HTR-8/SVneo (cell line): Measurements from ENCODE around the gene FARP1.

ENCODE experiments used
- DNase-seq: peaks from one replicate; pipeline ENCODE4 v3.0.0; 2011; ENCODE audit warnings: low spot score, mixed read lengths; ENCODE audit not compliant: insufficient read length
- FAIRE-seq: peaks from 2 replicates; lab custom pipeline; 2011; peaks lifted over from hg19 to GRCh38; lab: Jason Lieb, UNC

The FARP1 gene

DNA sequence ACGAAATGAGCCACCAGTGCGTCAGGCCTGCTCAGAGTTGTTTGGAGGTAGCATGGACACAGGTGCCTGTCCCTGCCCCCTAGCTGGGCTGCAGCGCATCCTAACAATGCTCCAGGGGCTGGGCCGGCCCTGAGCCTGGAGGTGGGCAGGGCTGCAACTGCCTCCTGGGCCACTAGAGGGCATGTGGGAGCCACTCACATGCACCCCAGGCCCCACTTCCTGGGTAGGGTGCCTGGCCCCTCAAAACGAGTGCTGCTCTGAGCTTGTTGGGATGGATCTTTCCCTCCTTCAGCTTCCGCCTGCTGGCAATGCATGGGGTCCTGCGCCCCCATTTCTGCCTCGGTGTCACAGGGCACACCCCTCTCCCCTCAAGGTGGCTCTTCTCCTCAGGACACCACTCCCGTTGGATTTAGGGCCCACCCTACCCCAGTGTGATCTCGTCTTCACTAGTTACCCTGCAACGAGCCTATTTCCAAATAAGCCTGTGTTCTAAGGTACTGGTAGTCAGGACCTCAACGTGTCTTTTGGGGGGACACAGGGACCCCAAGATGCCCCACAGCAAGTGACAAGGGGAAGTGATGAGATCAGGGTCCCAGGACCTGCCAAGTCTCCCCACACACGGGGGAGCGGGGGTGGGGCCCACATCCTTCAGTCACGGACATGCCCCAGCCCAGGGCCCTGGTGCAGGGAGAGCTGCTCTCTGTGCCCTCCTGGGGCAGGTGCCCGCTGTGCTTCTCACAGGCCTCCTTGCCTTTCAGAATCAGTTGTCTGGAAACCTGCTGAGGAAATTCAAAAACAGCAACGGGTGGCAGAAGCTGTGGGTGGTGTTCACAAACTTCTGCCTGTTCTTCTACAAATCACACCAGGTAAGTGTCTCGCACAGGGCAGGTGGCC lies 302.7 kb downstream of the FARP1 start:
- FAIRE-seq = no peak
- peak; percentile 55 for DNase-seq

DNA sequence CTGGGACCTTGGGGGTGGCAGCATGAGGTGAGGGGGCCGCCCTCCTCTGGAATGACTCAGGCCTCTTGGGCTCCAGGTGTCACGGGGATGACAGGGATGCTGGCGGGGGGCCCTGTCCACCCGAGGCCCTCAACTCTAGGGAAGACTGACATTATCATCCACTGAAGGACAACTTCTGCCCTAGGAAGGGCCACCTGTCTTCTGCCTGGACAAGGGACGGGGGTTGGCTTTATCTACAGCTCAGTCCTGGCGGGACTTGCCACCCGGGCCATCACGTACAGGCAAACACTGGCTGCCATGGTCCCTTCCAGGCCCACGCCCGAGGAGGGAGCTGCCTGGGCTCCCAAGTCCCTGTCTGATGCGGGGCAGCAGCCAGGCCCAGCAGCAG lies 303.3 kb downstream of the FARP1 start:
- DNase-seq = no peak
- FAIRE-seq = no peak

DNA sequence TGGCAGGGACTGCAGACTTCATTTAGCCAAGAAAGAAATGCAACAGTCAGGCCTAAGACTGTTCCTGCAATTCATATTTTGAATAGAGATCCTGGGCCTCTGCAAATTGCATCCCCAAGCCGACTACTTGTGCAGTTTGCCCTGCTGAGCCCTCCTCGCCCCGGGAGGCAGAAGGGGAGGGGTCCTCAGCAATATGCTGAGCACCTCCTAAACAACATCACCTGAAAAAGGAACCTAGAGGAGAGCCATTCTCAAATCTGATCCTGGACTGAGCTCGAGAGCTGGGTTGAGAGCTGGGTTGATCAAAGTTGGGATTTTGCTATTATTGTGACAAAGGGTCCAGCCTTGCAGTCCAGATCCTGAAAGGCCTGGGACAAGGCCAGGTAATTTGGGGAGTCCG lies 304.2 kb downstream of the FARP1 start:
- DNase-seq (no peak), FAIRE-seq (no peak)

DNA sequence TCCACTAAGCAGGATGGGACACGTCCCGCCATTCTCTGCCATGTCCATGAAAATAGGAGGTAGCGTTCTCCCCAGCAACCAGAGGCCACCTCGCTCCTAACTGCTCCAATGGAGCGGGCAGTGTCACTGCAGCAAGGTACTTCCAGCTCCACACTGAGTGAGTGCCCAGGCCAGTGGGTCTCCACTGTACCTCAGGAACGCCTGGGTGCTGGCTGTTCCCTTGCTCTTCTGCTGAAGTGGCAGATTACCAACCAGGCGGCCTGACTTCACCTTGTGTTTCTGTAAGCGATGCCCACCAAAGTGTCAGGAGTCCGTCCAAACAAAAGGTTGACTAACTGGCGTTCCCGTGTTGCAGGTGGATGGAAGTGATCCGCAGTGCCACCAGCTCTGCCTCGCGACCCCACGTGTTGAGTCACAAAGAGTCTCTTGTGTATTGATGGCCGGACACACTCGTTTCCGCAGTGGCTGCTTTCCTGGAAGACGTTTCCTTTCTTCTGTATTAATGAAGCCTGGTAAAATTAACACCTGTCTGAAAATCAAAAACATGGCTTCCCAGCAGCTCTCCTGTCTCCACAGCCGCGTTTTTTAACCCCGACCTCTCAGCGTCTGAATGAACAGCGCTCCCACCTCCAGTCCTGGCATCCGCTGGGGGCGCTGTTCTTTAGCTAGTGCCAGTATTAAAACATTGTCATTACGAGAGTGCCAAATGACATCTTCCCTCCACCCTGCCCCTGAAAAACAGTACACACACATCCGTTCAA lies 305.2 kb downstream of the FARP1 start:
- no peak for FAIRE-seq

DNA sequence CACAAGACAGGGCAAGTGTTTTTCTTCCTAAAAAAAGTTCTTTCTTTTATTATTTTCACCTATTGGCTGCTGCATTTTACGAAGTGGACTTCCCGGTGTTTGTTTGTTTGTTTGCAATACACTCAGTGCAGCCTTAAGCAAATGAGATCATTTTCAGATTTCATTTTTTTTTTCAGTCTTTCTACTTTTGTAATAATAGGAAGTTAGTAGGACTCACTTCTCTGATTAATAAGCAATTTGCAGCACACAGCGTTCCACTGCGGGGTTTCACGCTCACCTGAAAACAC lies 305.7 kb downstream of the FARP1 start:
- FAIRE-seq (no peak), DNase-seq (no peak)

More for the DNA sequence above, 305.2 kb downstream of the FARP1 start:
- no peak for DNase-seq

DNA sequence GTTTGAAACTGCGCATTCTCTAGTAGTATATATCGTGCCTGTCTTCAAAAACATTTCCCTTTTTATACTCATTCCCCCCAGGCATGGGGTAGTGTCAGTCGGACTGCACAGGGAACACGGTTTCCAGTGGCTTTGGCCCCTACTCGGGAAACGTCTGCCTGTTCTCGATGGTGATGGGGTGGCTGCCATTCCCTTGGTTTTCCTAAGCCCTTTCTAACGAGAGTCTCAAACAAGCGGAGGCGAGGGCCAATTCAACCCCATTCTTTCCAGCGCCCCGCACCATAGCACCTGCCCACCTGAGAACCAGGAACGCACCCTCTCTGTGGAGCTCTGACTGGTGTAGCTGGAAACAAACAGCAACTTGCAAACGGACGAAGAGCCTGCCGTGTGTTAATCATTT lies 306.4 kb downstream of the FARP1 start:
- no peak for DNase-seq
- no peak for FAIRE-seq

DNA sequence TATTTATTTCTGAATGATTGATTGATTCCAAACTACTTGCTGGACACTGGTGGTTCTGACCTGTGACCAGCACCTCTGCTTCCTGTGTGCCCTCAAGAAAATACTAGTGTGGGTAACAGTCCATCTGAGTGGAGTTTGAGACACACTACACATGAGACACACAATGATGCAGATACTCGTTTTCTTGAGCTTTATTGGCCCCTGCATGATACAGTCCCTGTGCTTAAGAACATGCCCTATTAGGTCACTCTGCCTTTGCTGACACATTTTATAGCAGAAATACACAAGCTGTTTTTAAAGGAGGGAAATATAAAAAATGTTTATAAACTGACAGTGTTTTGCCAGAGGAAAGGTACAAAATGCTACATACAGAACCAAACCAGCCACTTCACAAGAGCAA lies 307.1 kb downstream of the FARP1 start:
- DNase-seq (no peak), FAIRE-seq (no peak)

DNA sequence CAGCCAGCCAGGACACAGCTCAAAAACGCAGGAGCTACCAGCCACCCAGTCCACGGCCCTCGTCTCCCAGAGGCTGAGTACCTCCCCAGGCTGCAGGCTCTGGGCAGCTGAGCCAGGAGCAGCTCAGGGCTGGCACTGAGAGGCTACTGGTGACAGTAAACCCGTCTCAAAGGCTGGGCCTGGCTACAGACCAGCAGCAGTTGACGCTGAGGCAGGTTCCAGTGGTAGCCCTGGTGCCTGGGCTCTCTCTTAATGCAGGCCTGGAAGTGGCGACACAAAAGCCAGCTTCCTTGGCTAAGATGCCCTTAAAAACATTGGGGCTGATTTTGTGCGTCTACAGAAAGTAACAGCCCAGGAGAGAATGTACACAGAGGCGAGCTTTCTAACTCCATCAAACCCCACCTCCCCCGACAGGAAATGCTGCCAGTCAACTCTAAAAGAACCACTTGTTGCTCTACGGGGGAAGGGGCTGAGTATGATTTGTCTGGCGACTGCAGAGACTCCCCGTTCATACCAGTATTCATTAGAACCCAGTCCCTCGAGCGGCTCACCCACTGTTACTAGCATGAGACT lies 307.7 kb downstream of the FARP1 start:
- DNase-seq (no peak), FAIRE-seq (no peak)

DNA sequence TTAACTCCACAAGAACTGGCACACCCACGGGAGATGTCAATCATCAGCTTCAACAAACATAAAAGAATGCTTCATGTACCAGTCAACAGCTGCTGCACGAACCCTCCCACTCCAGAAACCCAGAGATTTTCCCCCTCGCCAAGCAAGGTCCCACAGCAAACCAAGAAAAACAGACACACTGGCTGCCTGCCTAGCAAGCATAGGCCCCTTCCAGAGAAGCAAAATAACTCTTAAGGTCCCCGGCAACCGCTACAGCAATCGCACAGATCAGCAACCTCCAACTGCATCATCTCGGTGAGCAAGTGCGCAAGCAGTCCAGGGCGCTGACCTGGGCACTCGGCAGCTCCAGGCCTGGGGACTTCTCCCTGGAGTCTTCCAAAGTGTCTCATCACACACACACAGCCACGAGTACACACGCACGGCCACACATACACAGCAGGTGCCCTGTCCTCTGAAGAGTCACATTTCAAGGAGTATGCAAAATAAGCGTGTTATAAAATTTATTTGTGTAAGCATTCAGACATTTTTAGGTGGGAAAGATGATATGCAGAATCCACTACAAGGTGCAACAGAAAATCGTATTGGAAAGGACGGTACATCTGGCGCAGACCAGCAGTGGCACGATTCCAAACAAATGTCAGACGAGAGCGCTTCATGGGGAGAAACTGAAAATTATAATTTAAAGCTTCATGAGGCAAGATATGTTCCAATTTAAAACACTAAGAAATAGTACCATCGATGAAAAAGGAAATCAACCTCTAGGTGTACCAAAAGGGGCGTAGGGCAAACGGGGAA lies 309.0 kb downstream of the FARP1 start:
- no peak for DNase-seq
- no peak for FAIRE-seq

DNA sequence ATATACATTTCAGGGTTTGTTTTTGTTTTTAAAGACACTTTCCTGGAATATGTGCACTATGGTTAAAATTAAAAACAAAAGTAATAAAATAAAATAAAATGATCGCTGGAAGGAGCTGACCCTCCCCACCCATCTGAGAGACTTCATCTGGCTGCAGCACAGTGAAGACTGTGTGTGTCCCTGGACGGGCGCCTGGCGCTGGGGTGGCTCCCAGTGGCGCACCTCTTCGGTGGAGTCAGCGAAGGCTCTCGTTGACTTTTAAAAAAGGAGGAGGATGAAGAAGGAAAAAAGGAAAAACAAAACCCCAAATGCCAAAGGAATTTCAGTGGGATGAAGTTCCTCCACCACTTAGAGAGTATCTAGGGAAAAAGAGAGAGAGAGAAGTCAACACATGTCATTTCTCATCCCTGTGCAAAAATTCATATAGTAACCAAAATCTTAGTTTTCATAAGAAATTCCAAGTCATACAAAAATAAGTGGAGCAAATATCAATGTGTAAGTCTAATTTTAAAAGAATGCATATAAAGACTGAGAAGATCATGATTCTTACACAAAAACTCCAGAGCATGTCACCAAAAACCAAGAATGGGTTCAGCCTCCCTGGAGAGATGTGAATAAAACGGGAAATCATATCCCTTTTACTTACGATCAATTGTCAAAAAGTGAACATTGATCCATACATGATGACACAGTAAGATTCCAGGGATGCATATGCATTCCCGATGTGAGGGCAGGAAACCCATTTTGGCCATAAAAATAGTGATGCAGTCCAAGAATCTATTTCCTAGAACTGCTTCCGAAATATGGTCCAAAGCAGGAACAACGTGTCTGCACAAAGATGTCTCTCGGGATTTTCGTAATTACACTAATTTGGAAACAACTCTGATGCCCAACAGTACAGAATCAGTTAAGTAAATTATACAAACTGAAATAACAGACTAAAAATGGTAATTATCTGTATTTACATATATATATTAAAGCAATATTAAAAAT lies 310.3 kb downstream of the FARP1 start:
- FAIRE-seq = no peak
- no peak for DNase-seq

DNA sequence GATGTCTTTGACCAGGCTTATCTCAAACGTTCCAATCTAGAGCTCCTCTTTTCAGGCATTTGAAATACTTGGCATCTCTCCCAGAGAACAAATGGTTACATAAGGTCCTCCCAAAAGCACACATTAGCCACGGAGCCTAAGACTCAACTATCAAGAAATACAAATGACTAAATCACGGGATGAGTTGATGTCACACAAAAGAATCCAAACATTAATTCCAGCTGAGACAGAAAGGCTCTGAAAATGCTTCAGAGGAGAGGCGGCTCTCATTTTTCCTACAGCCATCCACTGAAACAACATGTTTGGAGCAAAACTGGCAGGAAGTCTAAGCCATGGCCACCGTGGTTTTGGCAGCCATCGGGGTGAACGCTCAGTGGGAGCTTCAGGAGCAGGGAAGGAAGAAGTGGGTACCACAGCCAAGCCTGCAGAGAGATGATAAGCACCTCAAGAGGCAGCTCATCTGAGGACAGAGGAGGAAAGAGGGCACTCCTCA lies 311.5 kb downstream of the FARP1 start:
- DNase-seq = no peak
- FAIRE-seq = no peak

DNA sequence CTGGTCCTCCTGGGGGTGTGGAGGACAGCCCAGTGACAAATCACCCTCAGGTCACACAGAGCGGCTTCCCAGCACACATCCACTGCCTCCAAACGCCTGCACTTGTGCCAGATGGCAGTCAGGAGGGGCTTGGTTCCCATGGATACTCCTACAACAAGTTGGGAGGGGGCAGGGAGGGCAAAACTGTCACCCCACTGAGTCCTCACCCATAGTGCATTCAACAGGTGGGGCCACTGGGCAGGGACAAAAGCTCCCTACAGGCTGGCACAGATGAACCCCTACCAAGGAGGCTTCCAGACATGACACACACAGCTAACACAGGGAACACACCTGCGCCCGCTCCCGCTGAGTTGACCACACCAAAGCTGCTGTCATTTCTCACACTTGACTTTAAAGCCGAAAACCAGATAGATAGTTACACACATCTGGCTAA lies 313.5 kb downstream of the FARP1 start:
- DNase-seq (no peak), FAIRE-seq (no peak)

DNA sequence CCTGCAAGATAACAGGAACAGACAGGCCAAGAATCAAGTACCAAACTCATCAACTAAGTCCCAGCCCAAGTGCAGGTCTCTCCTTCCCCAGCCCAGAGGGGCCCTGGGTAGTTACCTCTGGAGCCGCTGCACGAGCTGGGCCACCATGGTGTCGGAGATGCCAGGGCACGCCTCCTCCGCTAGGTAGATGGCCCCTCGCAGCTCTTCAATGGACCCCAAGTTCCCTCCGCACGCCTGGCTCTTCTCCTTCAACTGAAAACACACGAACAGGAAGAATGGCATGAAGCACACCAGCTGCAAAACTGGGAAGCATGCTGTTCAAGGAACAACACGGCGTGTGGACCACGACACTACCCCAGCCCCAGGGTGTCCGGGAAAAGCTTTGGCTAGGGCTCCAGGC lies 314.2 kb downstream of the FARP1 start:
- DNase-seq (no peak), FAIRE-seq (no peak)

DNA sequence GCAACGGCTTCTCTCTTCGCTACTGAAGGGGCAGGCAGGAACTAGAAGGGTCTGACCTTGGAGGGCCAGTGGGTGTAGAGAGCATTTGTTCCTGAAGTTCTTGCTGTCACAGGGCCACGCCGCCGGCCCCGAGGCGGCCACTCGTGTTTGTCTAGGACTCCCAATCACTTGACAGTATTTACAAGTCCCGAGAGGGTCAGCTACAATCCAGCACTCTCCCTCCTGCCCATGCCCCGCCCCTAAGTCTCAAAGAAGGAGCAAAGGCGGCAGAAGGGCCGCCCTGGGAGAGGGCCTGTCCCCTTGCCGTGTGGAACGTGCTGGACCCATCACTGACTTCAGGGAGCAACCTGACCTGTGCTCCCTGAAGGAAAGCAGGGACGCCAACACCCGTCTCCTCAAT lies 315.5 kb downstream of the FARP1 start:
- FAIRE-seq (no peak), DNase-seq (no peak)

DNA sequence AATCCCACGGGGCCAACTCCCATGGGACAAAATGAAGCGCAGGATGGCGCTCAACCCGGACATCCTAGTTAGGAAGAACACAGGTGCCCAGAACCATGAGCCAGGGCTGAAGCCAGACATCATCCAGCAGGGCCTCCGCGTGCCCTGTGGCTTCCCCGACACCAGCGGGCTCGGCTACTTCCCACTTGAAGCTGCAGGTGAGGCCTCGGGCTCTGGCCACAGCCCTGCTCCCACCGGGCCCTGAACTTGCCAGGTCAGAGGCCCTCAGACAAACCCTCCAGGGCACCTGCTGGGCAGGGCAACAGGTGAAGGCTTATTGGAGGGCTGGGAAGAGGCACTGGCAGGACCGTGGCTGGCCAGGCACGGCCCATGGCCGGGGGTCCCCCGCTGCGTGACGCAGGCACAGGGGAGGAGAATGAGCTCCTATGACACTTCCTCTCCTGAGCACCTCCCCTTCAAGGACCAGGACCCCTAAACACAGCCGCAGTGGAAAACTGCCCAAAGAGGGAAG lies 316.3 kb downstream of the FARP1 start:
- FAIRE-seq = no peak
- DNase-seq = no peak

DNA sequence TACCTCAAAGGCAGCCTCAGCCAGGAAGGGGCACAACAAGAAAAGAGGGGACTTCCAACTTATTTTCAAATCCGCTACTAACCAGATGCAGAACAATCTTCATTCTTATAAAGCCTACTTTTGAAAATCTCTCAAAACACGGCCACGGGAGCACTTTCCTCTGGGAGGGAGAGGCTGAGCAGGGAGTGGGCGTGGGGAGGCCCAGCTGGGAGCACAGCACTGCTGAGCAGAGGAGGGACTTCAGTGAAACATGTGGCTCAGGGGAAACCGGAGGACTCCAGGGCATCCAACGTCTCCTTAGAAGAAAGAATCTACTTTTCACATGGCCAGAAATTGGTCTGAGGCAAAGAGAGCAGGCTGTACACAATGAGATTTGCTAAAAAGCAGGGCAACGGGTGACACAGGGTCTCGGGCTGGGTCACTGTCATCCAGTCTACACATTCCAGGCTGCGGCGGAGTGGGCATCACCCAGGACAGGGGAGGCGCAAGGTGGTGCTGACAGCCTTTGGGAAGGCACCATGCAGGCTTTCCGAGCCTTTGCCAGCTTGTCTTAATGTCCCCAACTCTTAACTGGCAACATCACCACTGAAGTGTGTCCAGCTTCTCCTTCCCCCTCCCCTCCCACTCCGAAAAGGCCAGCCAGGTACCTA lies 317.0 kb downstream of the FARP1 start:
- FAIRE-seq (no peak), DNase-seq (no peak)

DNA sequence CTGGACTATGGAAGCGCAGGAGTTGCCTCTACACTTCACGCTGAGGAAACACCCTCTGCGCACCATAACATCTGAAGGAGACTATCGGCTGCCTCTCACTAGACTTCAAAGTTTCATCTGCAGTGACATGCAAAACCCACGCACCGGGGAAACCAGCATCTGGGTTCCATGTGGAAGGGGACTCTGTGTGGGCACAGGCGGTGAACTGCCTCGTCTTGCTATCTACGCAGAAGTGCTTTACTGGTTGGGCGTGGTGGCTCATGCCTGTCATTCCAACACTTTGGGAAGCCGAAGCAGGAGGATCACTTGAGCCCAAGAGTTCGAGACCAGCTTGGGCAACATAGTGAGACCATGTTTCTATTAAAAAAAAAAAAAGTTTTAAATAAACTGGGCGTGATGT lies 317.6 kb downstream of the FARP1 start:
- FAIRE-seq (no peak), DNase-seq (no peak)

DNA sequence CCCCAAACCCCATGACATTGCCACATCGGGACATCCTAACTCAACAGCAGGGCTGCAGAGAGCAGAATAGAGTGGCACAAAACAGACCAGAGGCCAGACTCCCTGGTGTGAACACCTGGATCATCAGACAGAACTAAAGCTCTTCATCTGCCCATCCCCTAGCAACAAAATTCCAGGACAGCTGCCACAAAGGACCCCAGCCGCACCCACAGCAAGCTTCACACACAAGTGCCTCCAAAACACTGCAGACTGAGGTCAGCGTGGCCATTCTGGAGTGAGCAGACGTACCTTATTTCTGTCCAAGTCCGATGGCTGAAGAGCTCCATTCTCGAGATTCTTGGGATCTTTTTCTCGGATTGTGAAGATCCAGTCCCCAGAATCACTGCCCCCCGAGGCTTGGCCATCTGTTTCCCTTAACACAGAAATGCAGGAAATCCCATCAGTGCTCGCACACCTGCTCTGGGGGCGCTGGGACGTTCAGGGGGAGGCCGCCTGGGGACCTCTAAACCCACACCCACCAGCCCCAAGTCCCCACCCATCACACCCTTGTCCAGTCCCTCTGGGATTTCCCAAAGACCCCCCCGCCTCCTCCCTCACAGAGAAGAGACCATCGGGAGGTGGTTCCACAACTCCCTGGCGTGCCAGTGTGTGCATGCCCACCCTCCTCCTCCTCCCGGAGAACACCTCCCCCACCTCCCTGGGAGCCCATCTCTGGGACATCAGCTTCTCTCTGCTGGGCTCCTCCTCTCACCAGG lies 318.8 kb downstream of the FARP1 start:
- DNase-seq (no peak), FAIRE-seq (no peak)
